HG03354 (cell line): Measurements from ENCODE around the gene BNIP3.
"Not testable (repeated sequence)": the region's sequence is repeated elsewhere in the genome, so short reads cannot be mapped to it uniquely, and the experiment has no call there.

Source experiments
- ATAC-seq: cut with Tn5 transposase; IDR thresholded peaks from one replicate; pipeline ENCODE4 v1.9.1; 2021; ENCODE audit warnings: mild to moderate bottlenecking; ENCODE audit not compliant: unreplicated experiment, poor library complexity, severe bottlenecking

The BNIP3 gene

DNA sequence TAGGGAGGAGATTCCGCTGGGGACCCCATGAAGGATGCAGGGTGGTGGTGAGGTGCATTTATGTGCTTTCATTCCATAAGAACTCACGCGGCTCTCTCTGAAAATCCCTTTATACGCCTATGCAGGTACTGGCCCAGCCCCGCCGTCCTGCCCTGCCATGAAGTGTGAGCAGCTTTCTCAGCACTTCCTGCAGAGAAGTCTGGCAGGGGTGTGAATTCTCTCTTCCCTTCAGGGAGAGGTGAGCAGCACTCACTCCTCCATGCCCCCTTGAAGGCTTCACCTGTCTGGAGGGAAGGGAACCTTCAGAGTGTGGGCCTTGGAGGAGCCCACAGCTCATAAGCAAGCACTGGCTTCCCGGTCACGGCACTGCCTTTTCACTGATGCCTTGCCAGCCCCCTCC, 47.0 kb downstream of the BNIP3 start:
- ATAC-seq, result no peak

DNA sequence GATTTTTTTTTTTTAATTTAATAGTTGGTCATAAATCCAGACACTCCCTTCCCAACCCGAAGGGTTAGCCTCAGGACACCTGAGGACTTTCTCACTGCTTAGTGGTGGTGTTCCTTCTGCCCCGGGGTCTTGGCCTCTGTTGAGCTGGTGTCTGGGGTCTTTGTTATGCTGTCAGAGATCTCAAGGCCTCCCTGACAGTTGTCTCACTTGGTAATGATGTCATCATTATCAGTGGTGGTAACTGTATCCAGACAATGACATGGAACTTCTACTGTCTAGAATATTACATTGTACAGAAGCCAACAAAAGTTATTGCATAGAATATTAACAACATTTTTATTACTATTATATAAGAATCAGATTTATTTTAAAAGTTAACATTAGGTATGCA, 48.0 kb downstream of the BNIP3 start:
- no peak for ATAC-seq

DNA sequence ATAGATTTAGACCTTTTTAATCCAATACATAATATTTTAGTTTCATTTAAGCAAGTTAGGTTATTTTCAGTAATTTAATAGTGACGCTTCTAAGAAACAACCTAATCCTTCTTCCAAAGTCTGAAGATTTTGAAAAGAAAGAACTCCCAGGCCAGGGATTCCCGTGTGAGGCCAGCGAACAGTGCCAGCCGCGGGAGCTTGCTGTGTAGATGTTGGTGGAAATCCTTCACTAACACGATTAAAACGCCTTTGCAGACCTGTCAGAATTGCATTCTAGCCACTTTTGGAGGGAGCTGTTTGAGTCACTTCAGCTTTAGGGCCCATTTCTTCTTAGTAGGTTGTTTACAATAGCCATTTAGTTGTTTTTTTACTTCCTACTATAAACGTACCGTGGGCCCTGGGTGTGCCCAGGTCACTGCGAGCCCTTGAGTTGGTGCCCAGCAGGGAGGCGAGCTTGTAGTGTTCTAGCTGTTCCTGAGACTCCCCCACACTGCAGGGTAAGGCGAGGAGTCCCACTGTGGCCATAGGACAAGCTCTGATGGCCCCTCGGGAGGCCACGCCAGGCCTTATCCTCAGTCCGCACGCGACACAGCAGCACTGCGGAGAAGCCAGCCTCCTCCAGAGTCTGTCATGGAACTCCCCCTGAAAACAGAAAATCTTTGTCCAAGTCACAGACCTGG, 48.6 kb downstream of the BNIP3 start:
- no peak for ATAC-seq

DNA sequence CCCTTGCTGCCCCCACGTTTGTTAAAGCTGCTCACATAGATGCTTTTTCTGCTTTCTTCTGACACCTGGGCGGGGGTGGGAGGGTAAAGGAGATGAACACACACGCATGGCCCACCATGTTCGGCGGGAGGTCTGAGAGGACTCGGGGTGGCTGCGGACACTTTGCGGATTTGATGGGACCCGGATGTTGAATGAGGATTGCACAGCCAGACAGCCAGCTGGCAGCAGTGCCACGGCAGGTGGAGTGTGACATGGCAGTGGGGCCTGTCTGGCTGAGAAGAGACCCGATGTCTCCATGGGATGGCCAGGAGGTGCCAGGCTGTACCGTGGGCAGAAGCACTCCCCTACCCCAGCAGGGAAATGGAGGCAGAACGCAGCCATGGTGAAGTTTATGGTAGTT, 49.7 kb downstream of the BNIP3 start:
- no peak for ATAC-seq

DNA sequence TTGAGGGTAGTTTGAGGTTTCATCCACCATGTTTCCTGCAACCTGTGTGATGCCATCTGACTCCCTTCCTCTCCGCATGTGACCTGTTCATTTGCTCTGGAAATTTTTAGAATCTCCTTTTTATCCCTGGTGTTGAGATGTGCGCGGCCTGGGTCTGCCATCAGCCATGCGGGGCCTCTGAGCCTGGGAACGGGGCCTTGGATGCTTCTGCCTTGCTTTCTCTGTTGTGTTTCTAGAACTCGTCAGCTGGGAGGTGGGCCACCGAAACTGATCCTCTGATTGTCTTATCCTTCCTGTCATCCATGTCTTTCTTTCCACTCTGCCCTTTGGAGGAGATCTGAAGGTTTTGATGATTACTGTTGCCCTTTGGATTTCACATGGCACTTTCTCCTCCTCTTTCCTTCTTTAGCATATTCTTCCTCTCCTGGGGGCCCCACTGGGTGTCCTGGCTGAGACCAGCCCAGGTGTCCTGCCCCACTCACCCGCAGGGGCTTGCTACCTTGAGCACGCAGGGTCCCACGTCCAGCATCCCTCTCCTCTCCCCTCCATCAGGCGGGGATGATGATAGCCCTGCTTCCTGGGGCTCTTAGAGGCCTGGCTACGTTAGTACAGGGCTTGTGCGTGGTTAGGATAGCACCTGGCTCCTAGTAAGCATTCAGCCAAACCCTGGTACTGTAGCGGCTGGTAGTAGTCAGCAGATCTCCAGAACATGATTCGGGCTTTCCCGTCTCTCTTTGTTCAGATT, 51.0 kb downstream of the BNIP3 start:
- no peak for ATAC-seq

DNA sequence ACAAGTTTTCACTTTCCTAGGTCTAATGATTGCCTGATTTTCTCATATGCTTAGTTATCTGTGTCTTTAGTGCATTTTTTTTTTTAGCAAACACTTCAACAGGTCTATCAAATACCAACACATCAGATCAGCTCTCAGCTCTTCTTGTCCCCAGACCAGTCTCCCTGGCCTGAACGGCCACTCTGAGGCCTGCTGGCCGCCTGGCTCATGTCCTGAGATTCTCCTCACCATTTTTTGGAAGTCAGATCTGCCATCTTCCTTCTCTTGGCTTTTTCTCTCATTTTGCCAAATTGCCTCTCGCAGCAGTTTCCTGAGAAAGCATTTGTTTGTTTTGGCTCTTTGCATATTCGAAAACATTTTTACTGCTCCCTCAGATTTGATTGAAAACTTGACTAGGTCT, 51.6 kb downstream of the BNIP3 start:
- ATAC-seq, result no peak

DNA sequence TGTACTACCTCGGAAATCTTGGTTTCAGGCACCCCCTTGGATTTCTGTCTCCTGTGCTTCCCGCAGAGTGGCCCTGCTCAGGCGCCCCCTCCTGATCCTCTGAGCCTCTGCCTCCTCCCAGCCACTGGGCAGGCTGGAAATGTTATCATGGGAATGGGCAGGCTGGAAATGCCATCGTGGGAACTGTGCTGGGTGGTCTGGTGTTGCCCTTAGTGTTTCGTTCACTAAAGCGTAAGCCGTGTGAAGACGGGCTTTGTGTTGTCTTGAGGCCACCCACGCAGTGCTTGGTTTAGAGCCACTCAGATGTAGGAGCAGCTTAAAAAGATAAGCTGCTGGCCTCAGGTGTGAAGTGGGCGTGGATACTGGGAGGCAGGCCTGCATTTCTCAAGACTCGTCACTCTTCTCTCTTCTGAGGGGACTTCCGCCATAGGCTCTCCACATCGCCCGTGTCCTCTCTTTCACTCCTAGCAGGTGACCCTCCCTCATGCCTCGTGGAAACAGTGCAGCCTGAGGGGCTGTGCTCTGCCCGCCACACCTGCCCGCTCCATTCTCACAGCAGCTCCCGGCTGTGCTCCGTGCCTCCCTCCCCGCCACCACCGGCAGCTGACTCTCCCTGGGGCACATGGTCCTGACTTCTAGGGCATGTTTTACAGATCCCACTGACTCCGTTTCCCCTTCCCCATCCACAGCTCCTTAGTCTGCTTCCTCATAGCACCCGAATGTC, 52.4 kb downstream of the BNIP3 start:
- no peak for ATAC-seq

DNA sequence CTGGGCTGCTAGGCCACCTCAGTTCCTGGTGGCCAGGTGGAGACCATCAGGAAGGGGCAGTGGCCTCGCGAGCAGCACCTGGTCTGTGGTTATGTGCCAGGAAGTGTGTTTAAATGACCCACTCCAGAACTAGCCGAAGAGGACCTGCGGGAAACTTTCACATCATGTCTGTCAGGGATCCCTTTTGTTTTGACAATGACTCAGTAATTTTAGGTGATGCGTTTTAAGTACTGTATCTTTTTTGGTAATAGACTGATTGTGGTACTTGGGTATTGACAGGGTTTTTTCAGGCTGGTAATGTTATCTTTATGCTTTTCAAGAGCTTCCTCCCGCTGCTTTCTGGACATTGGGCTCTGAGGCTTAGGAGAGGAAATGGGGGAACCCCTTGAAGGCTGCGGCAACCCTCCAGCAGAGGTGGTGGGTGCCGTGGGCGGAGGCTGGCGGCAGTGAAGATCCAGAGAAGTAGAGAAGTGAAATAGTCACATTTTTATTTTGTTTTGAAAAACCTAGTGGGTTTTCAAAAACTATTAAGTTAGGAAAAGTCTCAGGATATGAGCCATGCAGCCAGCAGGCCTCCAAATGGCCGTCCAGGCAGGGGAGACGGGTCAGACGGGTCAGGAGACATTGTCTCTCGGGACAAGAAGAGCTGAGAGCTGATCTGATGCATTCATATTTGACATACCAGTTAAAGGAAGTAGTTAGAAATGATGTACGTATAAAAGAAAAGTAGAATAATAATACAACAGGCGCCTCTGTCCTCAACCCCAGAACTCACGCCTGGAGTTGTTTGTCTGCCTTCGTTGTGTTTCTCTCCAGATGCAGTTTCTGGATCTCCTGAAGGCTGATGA, 53.3 kb downstream of the BNIP3 start:
- ATAC-seq, result peak; percentile 80

DNA sequence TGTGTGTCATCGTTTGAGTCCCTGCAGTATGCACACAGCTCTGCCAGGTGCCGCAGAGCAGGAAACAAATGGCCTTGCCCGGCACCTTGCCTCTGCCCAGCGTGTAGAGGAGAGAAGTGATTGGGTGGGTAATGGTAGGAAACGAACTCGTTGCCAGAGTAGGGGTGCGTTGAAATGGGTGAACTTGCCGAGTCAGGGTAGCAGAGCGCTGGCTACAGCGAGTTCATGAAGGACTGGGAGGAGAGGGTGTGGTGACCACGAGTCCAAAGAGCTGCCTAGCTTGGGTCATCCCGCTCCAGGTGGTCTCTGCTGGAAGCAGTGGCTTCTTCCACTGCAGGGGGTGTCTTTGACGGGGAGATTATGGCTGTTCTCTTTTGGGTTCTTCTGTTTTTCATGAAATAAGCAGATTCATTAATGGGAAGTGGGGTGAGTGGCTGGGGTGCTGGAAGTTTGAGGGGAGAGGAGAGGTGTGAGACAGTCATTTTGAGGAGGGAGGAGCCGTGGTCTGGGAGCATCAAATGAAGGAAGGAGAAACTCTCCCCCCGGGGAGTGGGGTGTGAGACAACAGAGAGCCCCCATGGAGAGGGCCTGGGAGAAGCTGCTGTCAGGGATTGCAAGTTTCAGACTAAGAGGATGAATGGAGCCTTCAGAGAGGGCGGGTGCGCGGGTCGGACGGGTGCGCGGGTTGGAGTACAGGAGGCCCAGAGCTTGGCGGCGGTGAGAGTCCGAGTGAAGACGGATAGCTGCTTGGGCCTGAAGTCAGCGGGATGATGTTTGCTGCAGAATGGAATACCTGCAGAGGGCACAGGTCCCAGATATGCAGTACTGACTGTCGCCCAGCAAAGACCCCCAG, 54.8 kb downstream of the BNIP3 start:
- ATAC-seq, result no peak

DNA sequence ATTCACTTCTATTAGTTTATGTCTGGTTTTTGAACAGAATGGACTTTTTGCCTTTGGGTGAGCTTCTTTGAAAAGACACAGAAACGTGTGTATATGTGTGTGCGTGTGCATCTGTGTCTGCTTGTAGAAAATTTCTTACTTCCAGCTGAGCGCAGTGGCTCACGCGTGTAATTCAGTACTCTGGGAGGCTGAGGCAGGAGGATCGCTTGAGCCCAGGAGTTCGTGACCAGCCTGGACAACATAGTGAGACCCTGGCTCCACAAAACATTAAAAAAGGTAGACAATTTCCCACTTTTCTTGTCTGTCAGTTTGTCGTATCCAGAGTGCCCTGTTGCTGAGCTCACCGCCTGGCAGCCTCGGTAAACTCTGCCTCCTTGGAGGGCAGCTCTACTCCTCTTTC, 55.5 kb downstream of the BNIP3 start:
- ATAC-seq, result no peak

DNA sequence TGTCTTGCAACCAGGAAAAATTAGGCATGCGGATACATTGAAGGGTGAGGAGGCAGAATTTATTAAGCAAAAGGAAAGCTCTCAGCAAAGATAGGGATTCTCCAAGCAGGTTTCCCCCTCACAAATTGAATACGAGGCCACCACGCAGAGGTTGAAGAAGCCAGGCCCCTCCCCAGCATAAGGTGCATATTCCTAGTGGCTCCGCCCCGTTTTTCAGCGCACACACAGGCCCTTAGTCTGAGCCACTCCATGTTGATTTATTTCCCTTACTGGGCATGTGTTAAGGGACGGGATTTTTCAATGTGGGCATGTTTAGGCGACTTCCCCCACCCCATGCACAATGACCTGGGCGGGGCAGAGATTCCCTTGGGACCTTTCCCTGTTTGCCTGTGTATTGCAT, 56.0 kb downstream of the BNIP3 start:
- ATAC-seq, result no peak

DNA sequence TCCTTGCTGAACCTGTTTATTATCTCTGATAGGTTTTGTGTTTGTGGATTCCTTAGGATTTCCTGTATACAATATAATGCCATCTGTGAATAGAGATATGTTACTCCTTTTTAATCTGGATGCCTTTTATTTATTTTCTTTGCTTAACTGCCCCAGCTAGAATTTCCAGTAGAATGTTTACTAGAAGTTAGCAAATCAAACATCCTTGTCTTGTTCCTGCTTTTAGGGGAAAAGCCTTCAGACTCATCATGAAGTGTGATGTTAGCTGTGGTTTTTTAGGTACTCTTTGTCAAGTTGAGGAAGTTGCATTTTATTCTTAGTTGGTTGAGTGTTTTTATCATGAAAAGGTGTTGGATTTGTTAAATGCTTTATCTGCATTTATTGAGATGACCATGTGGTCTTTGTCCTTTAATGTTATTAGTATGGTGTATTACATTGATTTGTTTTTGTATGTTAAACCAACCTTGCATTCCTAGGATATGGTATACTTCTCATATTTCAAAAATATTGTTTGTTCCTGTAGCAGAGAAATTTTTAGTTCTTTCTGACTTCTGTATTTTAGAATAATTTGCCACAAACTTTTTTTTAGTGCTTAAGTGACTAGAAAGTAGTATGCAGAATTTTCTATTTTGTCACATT, 56.6 kb downstream of the BNIP3 start:
- ATAC-seq, result no peak

DNA sequence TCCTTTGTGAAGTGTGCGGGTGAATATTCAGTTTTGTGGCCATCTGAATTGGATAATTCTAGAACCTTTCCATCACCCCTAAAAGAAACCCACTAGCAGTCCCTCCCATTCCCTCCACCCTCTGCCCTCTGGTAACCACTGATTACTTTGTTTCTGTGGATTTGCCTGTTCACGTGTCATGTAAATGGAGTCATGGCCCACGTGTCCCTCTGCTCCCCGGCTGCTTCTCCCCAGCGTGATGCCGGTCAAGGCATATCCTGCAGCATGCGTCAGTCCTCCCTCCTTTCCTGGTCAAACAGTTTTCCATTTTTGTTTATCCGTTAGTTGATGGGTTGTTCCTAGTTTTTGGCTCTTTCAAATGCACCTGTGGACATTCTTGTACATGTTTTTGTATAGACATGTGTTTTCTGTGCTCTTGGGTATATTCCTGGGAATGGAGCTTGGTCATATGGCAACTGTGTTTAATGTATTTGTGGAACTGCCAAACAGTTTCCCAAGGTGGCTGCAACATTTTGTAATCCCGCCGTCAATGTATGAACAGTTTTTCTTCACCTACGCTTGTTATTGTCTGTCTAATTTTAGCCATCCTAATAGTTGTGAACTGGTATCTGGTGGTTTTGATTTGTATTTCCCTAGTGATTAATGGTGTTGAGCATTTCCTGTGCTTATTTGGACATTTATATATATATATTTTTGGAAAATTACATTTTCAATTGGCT, 58.5 kb downstream of the BNIP3 start:
- no peak for ATAC-seq

DNA sequence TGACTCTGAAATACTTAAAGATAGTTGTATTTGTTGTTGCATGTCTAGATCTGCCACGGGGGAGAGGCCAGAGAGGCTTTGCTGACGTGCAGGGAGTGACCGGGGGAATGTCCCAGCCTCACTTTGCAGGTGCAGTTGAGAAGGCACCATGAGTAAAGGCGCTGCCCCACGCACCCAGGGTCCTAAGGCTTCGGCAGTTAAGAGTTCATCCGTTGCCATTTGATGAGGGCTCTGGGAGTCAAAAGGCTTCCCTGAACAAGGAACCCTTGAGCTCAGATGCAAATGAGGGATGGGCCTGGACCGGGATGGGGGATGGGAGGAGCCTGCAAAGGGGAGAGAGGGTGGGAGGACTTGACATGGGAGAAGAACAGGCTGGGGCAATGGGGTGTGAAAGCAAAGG, 60.5 kb downstream of the BNIP3 start:
- ATAC-seq, result peak; percentile 66

DNA sequence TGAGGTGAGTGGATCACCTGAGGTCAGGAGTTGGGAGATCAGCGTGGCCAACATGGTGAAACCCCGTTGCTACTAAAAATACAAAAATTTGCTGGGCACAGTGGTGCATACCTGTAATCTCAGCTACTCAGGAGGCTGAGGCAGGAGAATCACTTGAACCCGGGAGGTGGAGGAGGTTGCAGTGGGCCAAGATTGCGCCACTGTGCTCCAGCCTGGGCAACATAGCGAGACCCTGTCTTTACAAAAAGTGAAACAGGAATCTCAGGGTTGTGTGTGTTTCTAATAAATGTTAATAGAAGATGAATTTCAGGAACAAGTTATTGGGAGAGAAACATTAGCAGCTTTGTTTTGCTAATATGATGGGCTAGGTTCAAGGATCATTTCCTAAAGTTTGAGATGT, 61.0 kb downstream of the BNIP3 start:
- ATAC-seq, result no peak

DNA sequence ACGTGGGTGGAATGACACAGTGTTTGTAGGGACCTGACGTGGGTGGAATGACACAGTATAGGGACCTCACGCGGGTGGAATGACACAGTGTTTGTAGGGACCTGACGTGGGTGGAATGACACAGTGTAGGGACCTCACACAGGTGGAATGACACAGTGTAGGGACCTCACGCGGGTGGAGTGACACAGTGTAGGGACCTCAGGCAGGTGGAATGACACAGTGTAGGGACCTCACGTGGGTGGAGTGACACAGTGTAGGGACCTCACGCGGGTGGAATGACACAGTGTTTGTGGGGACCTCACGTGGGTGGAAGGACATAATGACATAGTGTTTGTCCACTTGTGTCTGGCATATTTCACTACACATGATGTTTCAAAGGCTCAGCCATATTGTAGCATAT, 61.6 kb downstream of the BNIP3 start:
- ATAC-seq, result no peak

DNA sequence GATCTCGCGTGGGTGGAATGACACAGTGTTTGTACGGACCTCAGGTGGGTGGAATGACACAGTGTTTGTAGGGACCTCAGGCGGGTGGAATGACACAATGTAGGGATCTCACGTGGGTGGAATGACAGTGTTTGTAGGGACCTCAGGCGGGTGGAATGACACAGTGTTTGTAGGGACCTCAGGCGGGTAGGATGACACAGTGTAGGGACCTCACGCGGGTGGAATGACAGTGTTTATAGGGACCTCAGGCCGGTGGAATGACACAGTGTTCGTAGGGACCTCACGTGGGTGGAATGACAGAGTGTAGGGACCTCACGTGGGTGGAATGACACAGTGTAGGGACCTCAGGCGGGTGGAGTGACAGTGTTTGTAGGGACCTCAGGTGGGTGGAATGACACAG, 62.3 kb downstream of the BNIP3 start:
- not testable (repeated sequence) for ATAC-seq
